Stimulated activated CD4-positive, alpha-beta T cell treated with anti-CD3 and anti-CD28 coated beads, Interleukin-12 subunit alpha, Interleukin-12 subunit beta, amount 100 ng/mL, for 24 hours (primary cell): Measurements from ENCODE around the gene PDCD7.
A peak's percentile ranks its signal among the peaks of the same experiment; 100 is the strongest.
"Not testable (repeated sequence)": the region's sequence is repeated elsewhere in the genome, so short reads cannot be mapped to it uniquely, and the experiment has no call there.

ENCODE experiments used
- DNase-seq, 2 experiments: peaks; one replicate each; pipeline ENCODE4 v3.0.0-alpha.2; 2020; ENCODE audit warnings: low read depth in 2 of 2

Gene PDCD7, protein sequence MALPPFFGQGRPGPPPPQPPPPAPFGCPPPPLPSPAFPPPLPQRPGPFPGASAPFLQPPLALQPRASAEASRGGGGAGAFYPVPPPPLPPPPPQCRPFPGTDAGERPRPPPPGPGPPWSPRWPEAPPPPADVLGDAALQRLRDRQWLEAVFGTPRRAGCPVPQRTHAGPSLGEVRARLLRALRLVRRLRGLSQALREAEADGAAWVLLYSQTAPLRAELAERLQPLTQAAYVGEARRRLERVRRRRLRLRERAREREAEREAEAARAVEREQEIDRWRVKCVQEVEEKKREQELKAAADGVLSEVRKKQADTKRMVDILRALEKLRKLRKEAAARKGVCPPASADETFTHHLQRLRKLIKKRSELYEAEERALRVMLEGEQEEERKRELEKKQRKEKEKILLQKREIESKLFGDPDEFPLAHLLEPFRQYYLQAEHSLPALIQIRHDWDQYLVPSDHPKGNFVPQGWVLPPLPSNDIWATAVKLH

GRCh38 chr15:65133548-65134200 lies at the start of gene PDCD7:
PDCD7 (minus strand) TSS chr15:65133808; CDS start chr15:65133781, 27 bp downstream.
- peak; percentile 62 to 75 for DNase-seq

DNA sequence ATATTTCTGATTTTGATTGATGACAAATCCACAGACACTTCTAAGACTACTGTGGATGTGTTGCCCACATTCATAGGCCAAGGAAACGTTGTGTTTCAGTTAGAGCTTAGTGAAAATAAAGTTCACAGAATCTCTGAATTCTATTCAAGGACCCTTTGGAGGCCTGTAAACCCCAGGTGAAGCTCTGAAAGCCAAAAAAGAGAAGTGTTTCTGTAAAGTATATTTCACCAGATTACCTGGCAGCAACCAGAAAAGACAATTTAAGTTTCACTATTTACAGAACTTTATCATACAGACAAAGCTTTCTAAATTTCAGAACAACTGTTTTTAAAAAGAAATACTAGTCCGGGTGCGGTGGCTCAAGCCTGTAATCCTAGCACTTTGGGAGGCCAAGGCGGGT lies 48.9 kb upstream of the PDCD7 start:
- no peak for DNase-seq

GRCh38 chr15:65181582-65182353 lies 48.2 kb upstream of the PDCD7 start:
- DNase-seq, result not testable (repeated sequence)

- no peak for DNase-seq
Observed at GRCh38 chr15:65180167-65180566, 46.6 kb upstream of the PDCD7 start.

- DNase-seq, result no peak
Observed at GRCh38 chr15:65177901-65178300, 44.3 kb upstream of the PDCD7 start.

DNA sequence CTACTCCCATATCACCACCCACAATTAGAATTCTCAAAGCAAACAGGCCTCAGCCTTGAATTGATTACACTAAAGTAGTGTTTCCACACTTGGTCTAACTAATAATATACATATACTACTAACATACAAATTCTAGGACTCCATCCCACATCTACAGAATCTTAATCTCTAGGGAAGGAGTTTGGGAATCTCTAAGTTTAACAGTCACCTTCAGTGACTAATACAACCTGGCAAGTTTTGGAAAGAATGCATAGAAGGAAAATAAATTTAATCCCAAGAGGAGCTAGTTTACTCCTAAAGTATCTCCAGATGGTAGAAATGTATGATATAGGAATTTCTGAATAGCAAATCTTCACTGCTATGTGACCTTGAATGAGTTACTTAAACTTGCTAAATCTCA lies 42.4 kb upstream of the PDCD7 start:
- no peak for DNase-seq

DNA sequence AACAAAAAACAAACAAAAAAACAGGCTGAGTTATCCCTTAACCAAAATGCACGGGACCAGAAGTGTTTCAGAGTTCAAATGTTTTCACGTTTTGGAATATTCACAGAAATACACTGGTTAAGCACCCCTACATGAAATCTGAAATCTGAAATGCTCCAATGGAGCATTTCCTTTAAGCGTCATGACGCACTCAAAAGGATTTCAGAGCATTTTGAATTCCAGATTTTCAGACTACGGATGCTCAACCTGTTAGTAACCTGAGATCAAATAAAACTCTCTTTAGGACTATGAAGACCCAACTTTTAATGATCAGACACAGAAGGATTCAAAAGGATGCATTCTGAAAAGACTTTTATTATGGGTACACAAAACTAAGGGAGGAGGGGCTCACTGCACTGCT lies 41.9 kb upstream of the PDCD7 start:
- no peak for DNase-seq

DNA sequence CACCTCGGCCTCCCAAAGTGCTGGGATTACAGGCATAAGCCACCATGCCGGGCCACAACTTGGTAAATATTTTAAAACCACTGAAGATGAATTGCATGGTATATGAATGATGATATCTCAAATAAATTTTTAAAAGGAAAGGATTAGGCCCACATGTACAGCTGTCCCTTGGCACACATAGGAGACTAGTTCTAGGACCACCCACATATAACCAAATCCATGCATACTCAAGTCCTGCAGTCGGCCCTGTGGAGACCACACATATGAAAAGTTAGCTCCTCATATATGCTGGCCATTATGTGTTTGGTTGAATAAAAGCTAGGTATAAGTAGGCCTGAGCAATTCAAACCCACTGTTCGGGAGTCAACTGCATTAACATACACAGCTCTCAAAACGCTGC lies 40.9 kb upstream of the PDCD7 start:
- DNase-seq, result no peak

DNA sequence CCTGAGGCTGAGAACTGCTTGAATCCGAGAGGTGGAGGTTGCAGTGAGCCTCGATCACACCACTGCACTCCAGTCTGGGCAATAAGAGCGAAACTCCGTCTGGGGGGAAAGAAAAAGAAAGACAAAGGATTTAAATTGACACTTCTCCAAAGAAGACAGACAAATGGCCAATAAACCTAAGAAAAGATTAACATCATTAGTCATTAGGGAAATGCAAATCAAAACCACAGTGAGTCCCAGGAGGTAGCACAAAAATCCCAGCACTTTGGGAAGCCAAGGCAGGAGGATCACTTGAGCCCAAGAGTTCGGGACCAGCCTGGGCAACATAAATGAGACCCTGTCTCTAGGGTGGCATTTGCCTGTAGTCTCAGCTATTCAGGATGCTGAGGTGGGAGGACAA lies 38.9 kb upstream of the PDCD7 start:
- DNase-seq, result no peak

DNA sequence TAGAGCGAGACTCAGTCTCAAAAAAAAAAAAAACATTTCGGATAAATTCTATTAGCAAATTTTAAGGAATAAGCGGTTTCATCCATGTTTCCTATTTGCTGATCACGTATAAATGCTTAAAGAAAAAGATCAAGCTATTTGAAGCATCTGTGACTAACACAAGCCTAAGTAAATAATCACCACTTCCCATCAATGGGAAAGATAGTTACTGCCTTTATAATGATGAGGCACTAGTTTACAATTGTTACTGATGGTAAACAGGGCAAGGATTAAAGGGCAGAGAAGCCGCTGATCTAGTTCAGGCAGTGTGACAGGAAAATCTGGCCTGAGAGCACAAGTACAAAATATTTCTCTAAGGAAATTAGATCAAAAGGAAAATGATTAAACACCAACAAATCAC lies 37.8 kb upstream of the PDCD7 start:
- DNase-seq, result no peak

DNA sequence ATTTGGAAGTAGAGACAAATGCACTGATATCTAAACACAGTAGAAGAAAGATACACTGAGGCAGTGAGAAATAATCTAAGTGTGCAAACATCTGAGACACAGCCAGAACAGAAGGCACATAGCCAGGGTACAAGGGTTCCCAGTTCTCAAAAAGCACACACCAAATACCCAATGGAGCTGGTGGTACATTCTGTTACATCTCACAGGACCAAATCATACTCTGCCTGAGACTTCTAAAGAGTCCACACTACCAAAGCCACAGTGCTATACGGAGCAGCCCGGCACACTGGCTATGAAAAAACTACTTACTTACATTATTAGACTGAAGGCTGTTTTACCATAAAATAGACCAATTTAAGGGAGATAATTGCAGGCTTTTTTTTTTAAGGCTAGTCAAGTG lies 32.3 kb upstream of the PDCD7 start:
- DNase-seq, result no peak

DNA sequence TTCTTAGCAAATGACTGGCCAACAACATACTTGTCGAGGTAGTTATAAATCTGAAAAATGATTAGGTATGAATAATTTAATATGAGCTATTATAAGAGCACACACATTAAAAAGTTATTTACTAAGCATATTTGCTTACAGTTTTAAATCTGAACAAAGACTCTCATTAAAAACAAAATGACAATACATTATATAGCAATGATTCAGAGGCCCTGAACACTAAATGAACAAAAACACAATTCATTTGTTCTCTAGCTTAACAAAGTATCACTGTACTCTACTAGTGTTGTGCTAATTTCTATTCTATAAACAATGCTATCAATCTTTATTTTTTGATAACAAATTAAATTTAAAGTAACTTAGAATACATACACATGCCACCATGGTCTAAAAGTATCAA lies 30.5 kb upstream of the PDCD7 start:
- no peak for DNase-seq

- DNase-seq, result no peak
Observed at GRCh38 chr15:65163041-65163440, 29.4 kb upstream of the PDCD7 start.

- DNase-seq, result no peak
Observed at GRCh38 chr15:65156692-65157091, 23.1 kb upstream of the PDCD7 start.

GRCh38 chr15:65154720-65155119 lies 21.1 kb upstream of the PDCD7 start:
- no peak for DNase-seq

DNA sequence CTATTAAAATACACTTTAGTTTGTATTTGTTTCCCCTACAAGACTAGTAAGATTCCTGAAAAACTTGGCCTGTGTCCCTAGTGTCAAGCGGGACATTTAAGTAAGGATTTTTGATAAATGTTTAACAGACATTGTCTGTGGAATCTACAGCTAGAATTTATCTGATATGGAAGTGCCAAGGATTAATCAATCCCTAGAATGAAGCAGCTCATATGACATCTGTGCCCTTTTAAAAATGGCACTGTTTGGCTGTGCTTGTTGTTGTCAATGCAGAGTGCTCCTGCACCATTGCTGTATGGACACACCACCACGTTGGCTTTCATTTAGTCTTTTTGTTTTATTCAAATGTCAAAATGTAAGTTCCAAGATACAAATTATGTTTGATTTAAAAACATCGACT lies 14.3 kb upstream of the PDCD7 start:
- no peak for DNase-seq

DNA sequence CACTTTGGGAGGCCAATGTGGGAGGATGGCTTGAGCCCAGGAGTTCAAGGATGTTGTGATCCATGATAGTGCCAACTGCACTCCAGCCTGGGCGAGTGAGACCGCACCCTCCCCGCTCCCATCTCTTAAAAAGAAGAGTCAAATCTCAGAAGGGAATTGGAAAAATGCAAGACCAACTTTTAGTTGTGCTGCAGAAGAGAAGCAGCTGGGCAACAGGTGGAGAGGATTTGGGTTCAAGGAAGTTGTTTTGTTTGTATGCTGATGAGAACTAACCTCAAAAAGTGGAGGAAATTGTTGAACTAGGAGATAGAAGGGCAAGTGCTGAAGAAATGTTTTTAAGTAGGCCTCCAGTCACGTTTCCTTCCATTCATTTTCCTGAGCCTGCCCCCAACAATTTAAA lies 12.8 kb upstream of the PDCD7 start:
- no peak for DNase-seq

DNA sequence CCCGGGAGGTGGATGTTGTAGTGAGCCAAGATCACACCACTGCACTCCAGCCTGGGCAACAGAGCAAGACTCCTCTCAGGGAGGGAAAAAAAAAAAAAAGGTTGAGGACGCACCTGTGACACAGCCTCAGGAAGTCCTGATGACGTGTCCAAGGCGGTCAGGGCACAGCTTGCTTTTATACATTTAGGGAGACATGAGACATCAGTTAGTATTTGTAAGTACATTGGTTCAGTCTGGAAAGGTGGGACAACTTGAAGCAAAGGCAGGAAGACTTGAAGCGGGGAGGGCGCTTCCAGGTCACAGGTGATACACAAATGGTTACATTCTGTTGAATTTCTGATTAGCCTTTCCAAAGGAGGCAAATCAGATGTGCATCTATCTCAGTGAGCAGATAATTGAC lies 5.0 kb upstream of the PDCD7 start:
- DNase-seq, result not testable (repeated sequence)

DNA sequence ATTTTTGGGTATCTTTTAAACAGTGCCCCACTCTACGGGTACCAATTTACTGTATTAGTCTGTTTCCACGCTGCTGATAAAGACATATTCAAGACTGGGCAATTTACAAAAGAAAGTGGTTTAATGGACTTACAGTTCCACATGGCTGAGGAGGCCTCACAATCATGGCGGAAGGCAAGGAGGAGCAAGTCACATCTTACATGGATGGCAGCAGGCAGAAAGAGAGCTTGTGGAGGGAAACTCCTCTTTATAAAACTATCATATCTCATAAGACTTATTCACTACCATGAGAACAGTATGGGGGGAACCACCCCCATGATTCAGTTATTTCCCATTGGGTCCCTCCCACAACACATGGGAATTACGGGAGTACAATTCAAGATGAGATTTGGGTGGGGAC lies 4.3 kb upstream of the PDCD7 start:
- not testable (repeated sequence) for DNase-seq

GRCh38 chr15:65137089-65137488 lies 3.5 kb upstream of the PDCD7 start:
- not testable (repeated sequence) for DNase-seq

- DNase-seq, result no peak
Observed at GRCh38 chr15:65134538-65134937, 930 bp upstream of the PDCD7 start.

DNA sequence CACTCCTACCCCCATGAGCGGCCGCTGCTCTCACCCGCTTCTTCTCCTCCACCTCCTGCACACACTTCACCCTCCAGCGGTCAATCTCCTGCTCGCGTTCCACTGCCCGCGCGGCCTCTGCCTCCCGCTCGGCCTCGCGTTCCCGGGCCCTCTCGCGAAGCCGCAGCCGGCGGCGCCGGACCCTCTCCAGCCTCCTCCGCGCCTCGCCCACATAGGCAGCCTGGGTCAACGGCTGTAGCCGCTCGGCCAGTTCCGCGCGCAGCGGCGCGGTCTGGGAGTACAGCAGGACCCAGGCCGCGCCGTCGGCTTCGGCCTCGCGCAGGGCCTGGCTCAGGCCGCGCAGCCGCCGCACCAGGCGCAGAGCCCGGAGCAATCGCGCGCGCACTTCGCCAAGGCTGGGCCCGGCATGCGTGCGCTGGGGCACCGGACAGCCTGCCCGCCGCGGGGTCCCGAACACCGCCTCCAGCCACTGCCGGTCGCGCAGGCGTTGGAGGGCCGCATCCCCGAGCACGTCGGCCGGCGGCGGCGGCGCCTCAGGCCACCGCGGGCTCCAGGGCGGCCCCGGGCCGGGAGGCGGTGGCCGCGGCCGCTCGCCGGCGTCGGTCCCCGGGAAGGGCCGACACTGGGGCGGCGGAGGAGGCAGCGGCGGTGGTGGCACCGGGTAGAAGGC lies 595 bp downstream of the PDCD7 start:
- no peak for DNase-seq
